Heart left ventricle (tissue), 16 donors: ENCODE results near the gene TDRD1. TPM values are rescaled to one million over a fixed set of nuclear protein-coding genes. Genes with fewer than 3 reads are reported as not detected.

Source experiments
- ATAC-seq, 4 donors: fragments of 200-7000 bp; cut with Tn5 transposase; one replicate each; pipeline ENCODE4 v1.9.1; 2020 to 2022; ENCODE audit warnings: moderate library complexity in 4 of 4, mild to moderate bottlenecking in 3 of 4, moderate number of reproducible peaks in 1 of 4
- DNase-seq, 5 donors: peaks; one replicate each; pipeline ENCODE4 v3.0.0-alpha.2; 2020
- H3K27ac ChIP-seq, 12 donors: fragments of 200-600 bp; sonication (generic) in 4 of 12; one replicate each; pipeline versions ENCODE4 v1.5.0 to v1.8.0; 2016 to 2022; ENCODE audit warnings: mild to moderate bottlenecking in 2 of 12
- H3K27me3 ChIP-seq, 9 donors: fragments of 200-600 bp; sonication (generic) in 2 of 9; one replicate each; pipeline versions ENCODE4 v1.5.1 to v1.8.0; 2016 to 2022; ENCODE audit warnings: mild to moderate bottlenecking in 3 of 9
- H3K36me3 ChIP-seq, 9 donors: fragments of 200-600 bp; sonication (generic) in 2 of 9; one replicate each; pipeline versions ENCODE4 v1.5.0 to v1.8.0; 2018 to 2022; ENCODE audit warnings: mild to moderate bottlenecking in 2 of 9
- H3K4me1 ChIP-seq, 12 donors: fragments of 200-600 bp; sonication (generic) in 4 of 12; one replicate each; pipeline versions ENCODE4 v1.5.0 to v1.8.0; 2016 to 2022; ENCODE audit warnings: mild to moderate bottlenecking in 3 of 12
- H3K4me3 ChIP-seq, 12 donors: fragments of 200-600 bp; sonication (generic) in 4 of 12; one replicate each; pipeline versions ENCODE4 v1.5.0 to v1.8.0; 2017 to 2022; ENCODE audit warnings: mild to moderate bottlenecking in 9 of 12, moderate library complexity in 4 of 12
- H3K9me3 ChIP-seq, 12 donors: fragments of 200-600 bp; sonication (generic) in 4 of 12; one replicate each; pipeline versions ENCODE4 v1.5.0 to v1.8.0; 2016 to 2022; ENCODE audit warnings: mild to moderate bottlenecking in 1 of 12
- CTCF ChIP-seq, 12 donors: fragments of 200-600 bp; sonication (generic) in 4 of 12; IDR thresholded peaks; one replicate each; pipeline versions ENCODE4 v1.5.0 to v1.8.0; 2018 to 2022; ENCODE audit warnings: antibody characterized with exemption in 12 of 12, mild to moderate bottlenecking in 5 of 12
- POLR2A ChIP-seq, 2 donors: fragments of 450-650 bp; IDR thresholded peaks; one replicate each; pipeline ENCODE4 v1.6.1; 2017; ENCODE audit warnings: antibody characterized with exemption in 2 of 2, mild to moderate bottlenecking in 2 of 2, moderate library complexity in 2 of 2
- WGBS, 4 donors: extraction: QIAGEN DNeasy Blood & Tissue Kit in 2 of 4; methylation state at CpG; one replicate each; pipeline versions ENCODE4 v1.1.5 to v1.1.7; 2013 to 2018; 5-methylcytosine and 5-hydroxymethylcytosine counted together
- intact Hi-C, 10 donors: fragments of 100-400 bp; cut with DNase I; formaldehyde crosslinking; loops; one replicate each; pipeline versions ENCODE4 v1.11.1 to v1.14.2; 2022
- polyA plus RNA-seq, 2 donors: library from polyadenylated mRNA; stranded (reverse); fragments of 200-250 nt; gene quantifications; one replicate each; pipeline ENCODE4 v1.2.3, GENCODE V29; 2013
- total RNA-seq, 9 donors: library from RNA; depleted of rRNA in 2 of 9; stranded (reverse); fragments of >200 nt in 2 of 9; fragmentation: NEBNext Ultra II Directional in 3 of 9; extraction: Animal tissue kit (Norgen Biotek cat#: 25700) in 3 of 9; gene quantifications; one replicate each; pipeline versions ENCODE4 v1.1.0 to v1.2.4, GENCODE V29; 2016 to 2023
- donor health status: ischemic (EF 13 %, LVEDD 7.1; RV severe dilation, severe dysfunction).
- donor health status: healthy with polysubstance abuse.
- donor health status: DM: no; HTN: yes; CAD: no.
- donor health status: DM: no; HTN: no; CAD: no.
- donor health status: ischemic (EF 25% LVEDD 6.9; RV normal size, moderate dysfunction).
- donor health status: ischemic (EF 25% LVEDD 5.7; RV mildly dilated, moderate dysfunction).
- donor health status: healthy.
- donor health status: DM: yes; HTN: yes; CAD: no.
- donor health status: ischemic (EF 35%, LVEDD 5.7; RV mildly dilated, moderate dysfunction).
- donor health status: nonischemic (EF 11% LVEDD 7.7; RV severe dilation, severe dysfunction).
- donor health status: DM: yes; HTN: yes; CAD: no.
- donor health status: PGD.
- donor health status: ischemic (EF 29% LVEDD 5.4; RV normal size, mild dysfunction).
- donor health status: nonischemic (EF 23%, LVEDD 6.1; RV moderate dilation, normal function).

Gene TDRD1
- total and polyA plus RNA-seq, 11 donors: 0.08 to 3.8 (median 1.8) TPM

GRCh38 chr10:114188001-114188400, 8.8 kb downstream of the TDRD1 start:
- WGBS, 4 donors: 81 to 92% (median 85%) methylated on average over 3 of the region's 3 CpGs
- no peak for ATAC-seq
- Histone ChIP-seq H3K4me1 (no peaks in the 10 kb centered on the region), H3K27ac (no peak overlapping the region), H3K27me3 (no peaks in the 10 kb centered on the region), H3K36me3 (no peaks in the 10 kb centered on the region), H3K4me3 (no peak overlapping the region), H3K9me3 (no peaks in the 10 kb centered on the region)
- no peak for TF ChIP-seq POLR2A (IDR thresholded peaks at IDR 0.05)
- TF ChIP-seq CTCF (IDR thresholded peaks at IDR 0.05): no peak
- no peak for DNase-seq
- intact Hi-C loops: no loop called here

GRCh38 chr10:114188900-114189299, 9.7 kb downstream of the TDRD1 start:
- TF ChIP-seq POLR2A (IDR thresholded peaks at IDR 0.05) (no peak), CTCF (IDR thresholded peaks at IDR 0.05) (no peak)
- H3K4me3 ChIP-seq: no peak overlapping the region
- WGBS, 4 donors: 96 to 98% (median 97%) methylated on average over 3 of the region's 3 CpGs
- DNase-seq (no peak), ATAC-seq (no peak)
- no peaks in the 10 kb centered on the region for H3K4me1 ChIP-seq
- H3K36me3 ChIP-seq: no peaks in the 10 kb centered on the region
- H3K27me3 ChIP-seq: no peaks in the 10 kb centered on the region
- intact Hi-C loops: no loop called here
- H3K9me3 ChIP-seq: no peaks in the 10 kb centered on the region
- no peak overlapping the region for H3K27ac ChIP-seq

DNA sequence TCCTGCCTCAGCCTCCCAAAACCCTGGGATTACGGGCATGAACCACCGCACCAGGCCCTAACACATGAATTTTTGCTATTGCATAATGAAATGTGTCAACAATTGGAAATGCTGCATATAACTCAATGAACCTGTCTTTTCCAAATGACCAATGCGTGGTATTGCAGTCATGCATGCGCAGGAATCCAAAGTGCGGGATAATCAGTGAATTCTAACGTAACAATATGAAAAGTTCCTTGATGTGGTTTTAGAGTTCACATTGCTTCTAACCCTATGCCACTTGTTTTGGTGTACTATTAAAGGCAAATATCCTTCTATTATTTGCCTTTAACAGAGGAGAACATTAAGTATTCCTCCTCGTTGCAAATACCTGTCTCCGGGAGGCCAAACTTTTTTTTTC, 10.5 kb downstream of the TDRD1 start:
- Histone ChIP-seq H3K27ac (no peak overlapping the region), H3K36me3 (no peaks in the 10 kb centered on the region), H3K4me3 (no peak overlapping the region), H3K27me3 (no peaks in the 10 kb centered on the region), H3K9me3 (no peaks in the 10 kb centered on the region), H3K4me1 (no peaks in the 10 kb centered on the region)
- intact Hi-C loops: no loop called here
- DNase-seq (no peak), ATAC-seq (no peak)
- 93 to 95% (median 93%) methylated on average over 8 of the region's 8 CpGs for WGBS, 4 donors
- TF ChIP-seq POLR2A (IDR thresholded peaks at IDR 0.05) (no peak), CTCF (IDR thresholded peaks at IDR 0.05) (no peak)

GRCh38 chr10:114195079-114195478, 15.9 kb downstream of the TDRD1 start:
- DNase-seq: no peak
- H3K4me3 ChIP-seq: no peak overlapping the region
- no peak for ATAC-seq
- no peaks in the 10 kb centered on the region for H3K36me3 ChIP-seq
- peaks cover 0 to 5% (median 0%) of the 10 kb centered on the region in 9 donors for H3K27me3 ChIP-seq
- intact Hi-C loops: no loop called here
- H3K9me3 ChIP-seq: no peaks in the 10 kb centered on the region
- WGBS, 4 donors: 78 to 99% (median 83%) methylated on average over 2 of the region's 2 CpGs
- no peaks in the 10 kb centered on the region for H3K4me1 ChIP-seq
- no peak for TF ChIP-seq CTCF (IDR thresholded peaks at IDR 0.05)
- no peak for TF ChIP-seq POLR2A (IDR thresholded peaks at IDR 0.05)
- no peak overlapping the region for H3K27ac ChIP-seq
